DMS153 (cell line): ENCODE measurements around the gene CMTM6.
"Not testable (repeated sequence)": the region's sequence is repeated elsewhere in the genome, so short reads cannot be mapped to it uniquely, and the experiment has no call there.

Experiments used
- DNase-seq: peaks from one replicate; lab custom pipeline; 2025; lab: John Stamatoyannopoulos, UW

Gene CMTM6

GRCh38 chr3:32499585-32499984, 3.1 kb downstream of the CMTM6 start:
- DNase-seq: no peak

GRCh38 chr3:32498992-32499391, 3.7 kb downstream of the CMTM6 start:
- no peak for DNase-seq

GRCh38 chr3:32498252-32498651, 4.4 kb downstream of the CMTM6 start:
- DNase-seq: no peak

- no peak for DNase-seq
Measured at GRCh38 chr3:32495609-32496008, 7.0 kb downstream of the CMTM6 start.

- DNase-seq: no peak
Measured at GRCh38 chr3:32495085-32495484, 7.6 kb downstream of the CMTM6 start.

- no peak for DNase-seq
Measured at GRCh38 chr3:32493437-32494414, 8.9 kb downstream of the CMTM6 start.

GRCh38 chr3:32492684-32493436, 9.8 kb downstream of the CMTM6 start:
- DNase-seq: no peak

GRCh38 chr3:32488474-32489008, 14.1 kb downstream of the CMTM6 start:
- DNase-seq: no peak

GRCh38 chr3:32487781-32488473, 14.7 kb downstream of the CMTM6 start:
- no peak for DNase-seq

GRCh38 chr3:32484436-32484835, 18.2 kb downstream of the CMTM6 start:
- DNase-seq: no peak

- no peak for DNase-seq
Measured at GRCh38 chr3:32483772-32484171, 18.9 kb downstream of the CMTM6 start.

- DNase-seq: no peak
Measured at GRCh38 chr3:32482693-32483092, 20.0 kb downstream of the CMTM6 start.

GRCh38 chr3:32481791-32482631, 20.6 kb downstream of the CMTM6 start:
- DNase-seq: no peak

- DNase-seq: no peak
Measured at GRCh38 chr3:32480604-32481003, 22.0 kb downstream of the CMTM6 start.

GRCh38 chr3:32474201-32474600, 28.5 kb downstream of the CMTM6 start:
- DNase-seq: no peak

- not testable (repeated sequence) for DNase-seq
Measured at GRCh38 chr3:32472151-32472550, 30.5 kb downstream of the CMTM6 start.

GRCh38 chr3:32471246-32471645, 31.4 kb downstream of the CMTM6 start:
- DNase-seq: no peak

GRCh38 chr3:32470362-32470761, 32.3 kb downstream of the CMTM6 start:
- no peak for DNase-seq

GRCh38 chr3:32469151-32469874, 33.3 kb downstream of the CMTM6 start:
- DNase-seq: no peak

GRCh38 chr3:32467333-32468070, 35.1 kb downstream of the CMTM6 start:
- no peak for DNase-seq
